HepG2 (cell line): Measurements from ENCODE around the gene AMOTL1. TPM values are rescaled to one million over a fixed set of nuclear protein-coding genes. Genes with fewer than 3 reads are reported as not detected.

Experiments
- ATAC-seq: fragments of 200-7000 bp; cut with Tn5 transposase; 3 replicates; pipeline ENCODE4 v1.9.1; 2020; ENCODE audit warnings: mild to moderate bottlenecking, moderate library complexity
- BruUV-seq: library from RNA; stranded (reverse); fragments of 400-500 nt; replicated peaks from 2 replicates; lab custom pipeline; 2021; lab: Mats Ljungman, UMichigan
- CTCF ChIA-PET: fragments of 300-600 bp; formaldehyde crosslinking; extraction: SDS; loops from one replicate; lab custom pipeline; 2021; ENCODE audit warnings: low total read pairs, inconsistent platforms, low intra/inter-chr PET ratio; lab: Yijun Ruan, JAX
- POLR2A ChIA-PET: fragments of 350-600 bp; sonication (Branson Sonifier 250); formaldehyde crosslinking; loops from one replicate; lab custom pipeline; 2020; ENCODE audit warnings: antibody characterized with exemption, inconsistent platforms; lab: Yijun Ruan, JAX
- DNase-seq: peaks from one replicate; pipeline ENCODE4 v3.0.0-alpha.2; 2015; ENCODE audit warnings: low spot score
- FAIRE-seq: peaks from 3 replicates; lab custom pipeline; 2011; peaks lifted over from hg19 to GRCh38; lab: Jason Lieb, UNC
- H2AFZ ChIP-seq: one replicate; pipeline ENCODE4 v1.6.1; 2011; ENCODE audit warnings: low read length, inconsistent platforms
- H3K27ac ChIP-seq: fragments of 300-600 bp; 3 replicates; pipeline ENCODE4 v1.8.0; 2011; ENCODE audit warnings: mixed run types, mild to moderate bottlenecking, mixed read lengths, low read length, inconsistent platforms; ENCODE audit not compliant: insufficient read depth; ENCODE audit errors: extremely low read length
- H3K27me3 ChIP-seq, 2 experiments: fragments of 200-600 bp in 1 of 2; 2 replicates in 1 of 2; 3 replicates in 1 of 2; pipeline versions ENCODE4 v1.6.0 to v1.8.0; 2011; ENCODE audit warnings: low read length in 2 of 2, mild to moderate bottlenecking in 2 of 2, moderate library complexity in 2 of 2, inconsistent platforms in 1 of 2; ENCODE audit not compliant: insufficient read depth in 2 of 2, control insufficient read depth in 1 of 2
- H3K36me3 ChIP-seq, 2 experiments: fragments of 200-600 bp in 1 of 2; replicated peaks in 1 of 2; 2 replicates in 1 of 2; 3 replicates in 1 of 2; pipeline versions ENCODE4 v1.5.1 to v1.8.0; 2011; ENCODE audit warnings: low read length in 2 of 2, inconsistent platforms in 1 of 2; ENCODE audit not compliant: insufficient read depth in 2 of 2, control insufficient read depth in 1 of 2
- H3K4me1 ChIP-seq: 2 replicates; pipeline ENCODE4 v1.5.1; 2012; ENCODE audit warnings: low read length, inconsistent platforms; ENCODE audit not compliant: insufficient read depth
- H3K4me2 ChIP-seq: 2 replicates; pipeline ENCODE4 v1.6.0; 2011; ENCODE audit warnings: low read depth, low read length, inconsistent platforms
- H3K4me3 ChIP-seq, 3 experiments: fragments of 200-600 bp in 1 of 3; sonication (generic), shearing (Covaris generic) in 1 of 3; replicated peaks in 1 of 3; 2 replicates each; pipeline ENCODE4 v1.5.1; 2011 to 2016; ENCODE audit warnings: low read length in 3 of 3, inconsistent platforms in 2 of 3, low read depth in 2 of 3, mild to moderate bottlenecking in 2 of 3, control low read depth in 1 of 3, mixed read lengths in 1 of 3; ENCODE audit not compliant: insufficient read depth in 1 of 3
- H3K79me2 ChIP-seq: one replicate; pipeline ENCODE4 v1.6.1; 2011; ENCODE audit warnings: low read length, inconsistent platforms; ENCODE audit not compliant: insufficient read depth
- H3K9ac ChIP-seq: 2 replicates; pipeline ENCODE4 v1.6.0; 2011; ENCODE audit warnings: mild to moderate bottlenecking, low read depth, low read length, inconsistent platforms; ENCODE audit not compliant: insufficient read depth
- H3K9me3 ChIP-seq: 2 replicates; pipeline ENCODE4 v1.5.1; 2012; ENCODE audit warnings: mild to moderate bottlenecking, low read length
- H4K20me1 ChIP-seq: 2 replicates; pipeline ENCODE4 v1.6.0; 2011; ENCODE audit warnings: inconsistent platforms, mild to moderate bottlenecking, low read length, moderate library complexity; ENCODE audit not compliant: insufficient read depth
- EP300 ChIP-seq, 3 experiments: sonication (generic) in 1 of 3; formaldehyde crosslinking in 1 of 3; IDR thresholded peaks; 2 replicates each; pipeline versions ENCODE4 v1.5.1 to v1.6.1; 2011 to 2020; ENCODE audit warnings: low read depth in 2 of 3, low read length in 2 of 3, borderline replicate concordance in 1 of 3, improper control_type of control experiment in 1 of 3, mild to moderate bottlenecking in 1 of 3, missing genetic modification reagents in 1 of 3, moderate library complexity in 1 of 3
- ISX ChIP-seq: sonication (generic); formaldehyde crosslinking; conservative IDR thresholded peaks from 2 replicates; pipeline ENCODE4 v1.5.0; 2020; ENCODE audit warnings: missing genetic modification reagents
- MBD4 ChIP-seq: IDR thresholded peaks from 2 replicates; pipeline ENCODE4 v1.6.1; 2012; ENCODE audit warnings: low read length, inconsistent platforms, borderline replicate concordance
- POGZ ChIP-seq: sonication (generic); formaldehyde crosslinking; IDR thresholded peaks from 2 replicates; pipeline ENCODE4 v1.4.0; 2020; ENCODE audit warnings: mild to moderate bottlenecking, missing genetic modification reagents
- SETDB1 ChIP-seq: sonication (generic); formaldehyde crosslinking; IDR thresholded peaks from 2 replicates; pipeline ENCODE4 v1.5.1; 2020; ENCODE audit warnings: missing genetic modification reagents, mild to moderate bottlenecking, borderline replicate concordance
- SP2 ChIP-seq: sonication (generic); formaldehyde crosslinking; IDR thresholded peaks from 2 replicates; pipeline ENCODE4 v1.5.1; 2020; ENCODE audit warnings: mild to moderate bottlenecking, missing genetic modification reagents
- ZNF343 ChIP-seq: sonication (generic); formaldehyde crosslinking; IDR thresholded peaks from 2 replicates; pipeline ENCODE4 v1.4.0; 2020; ENCODE audit warnings: mild to moderate bottlenecking, missing genetic modification reagents
- ZNF800 ChIP-seq: sonication (generic); formaldehyde crosslinking; IDR thresholded peaks from 2 replicates; pipeline ENCODE4 v1.4.0; 2020; ENCODE audit warnings: missing genetic modification reagents
- ZNF83 ChIP-seq: sonication (generic); formaldehyde crosslinking; IDR thresholded peaks from 2 replicates; pipeline ENCODE4 v1.4.0; 2020; ENCODE audit warnings: missing genetic modification reagents, mild to moderate bottlenecking, borderline replicate concordance
- WGBS: methylation state at CpG from one replicate; pipeline ENCODE4 v1.1.6; 2017; ENCODE audit warnings: low lambda C conversion rate; 5-methylcytosine and 5-hydroxymethylcytosine counted together
- in situ Hi-C: cut with HindIII; loops from 2 replicates; pipeline ENCODE4 v1.10.0; 2017; ENCODE audit warnings: low pct_unique_long_range_greater_than_20kb; ENCODE audit not compliant: extremely low pct_ligation_motif_present
- intact Hi-C: fragments of 100-400 bp; cut with micrococcal nuclease; formaldehyde crosslinking; loops from one replicate; pipeline ENCODE4 v1.10.0; 2022; ENCODE audit not compliant: unreplicated experiment
- polyA plus RNA-seq, 8 experiments: library from polyadenylated mRNA; depleted of rRNA in 3 of 8; stranded (reverse) in 7 of 8; unstranded in 1 of 8; fragments of >200 nt; fragmentation: Illumina TruSeq in 4 of 8; extraction: Trizol in 4 of 8; gene quantifications; 2 replicates each; pipeline versions ENCODE4 v1.2.1 to v1.2.3, GENCODE V29; 2011 to 2016; ENCODE audit warnings: low read depth in 4 of 8, missing spikeins in 1 of 8, mixed read lengths in 1 of 8; ENCODE audit not compliant: insufficient read depth in 1 of 8
- total RNA-seq, 5 experiments: library from RNA; depleted of rRNA; stranded (reverse); fragments of >200 nt; fragmentation: Illumina TruSeq; extraction: Trizol; gene quantifications; 2 replicates each; pipeline ENCODE4 v1.2.3, GENCODE V29; 2016; ENCODE audit warnings: low read depth in 1 of 5

Gene AMOTL1
- total and polyA plus RNA-seq, 2 of the 13 experiments (the other 11 are each of a cell fraction or from before 2014, with no cell fraction given): 0.01 to 0.20 TPM

- intact Hi-C loops (no loop called here), in situ Hi-C loops (no loop called here)
- ChIA-PET POLR2A (no interaction called here), CTCF (no interaction called here)
- no peaks in the 10 kb centered on the region for H3K79me2 ChIP-seq
- no peaks in the 10 kb centered on the region for H3K9me3 ChIP-seq
- H3K27ac ChIP-seq: no peak overlapping the region
- no peak for TF ChIP-seq SP2
- TF ChIP-seq ZNF800 (CRISPR knock-in tag): no peak
- TF ChIP-seq EP300 (IDR thresholded peaks at IDR 0.05; ENCODE audit: low read depth in 2 of 2, low read length in 2 of 2): no peak
- TF ChIP-seq EP300 (CRISPR knock-in tag; IDR thresholded peaks at IDR 0.05; ENCODE audit: borderline replicate concordance): no peak
- no peak for TF ChIP-seq ISX (CRISPR knock-in tag)
- no peak for TF ChIP-seq MBD4
- no peak for TF ChIP-seq POGZ
- no peak for TF ChIP-seq ZNF343
- no peak for TF ChIP-seq ZNF83 (CRISPR knock-in tag)
- TF ChIP-seq SETDB1 (CRISPR knock-in tag): no peak
- H3K4me1 ChIP-seq: 0 out of 2 replicates have a peak, but pooled peaks cover 5% of the 10 kb centered on the region
- peaks cover 2 to 37% of the 10 kb centered on the region in 2 experiments for H3K27me3 ChIP-seq
- WGBS: 4% methylated on average over 2 of the region's 2 CpGs
- BruUV-seq: no TSS peak
- no peak overlapping the region for H2AFZ ChIP-seq
- H3K36me3 ChIP-seq: no peaks in the 10 kb centered on the region
- no peak overlapping the region for H3K9ac ChIP-seq
- H3K4me2 ChIP-seq: no peak overlapping the region
- H3K4me3 ChIP-seq: no peak overlapping the region
- ATAC-seq: no peak
- no peaks in the 10 kb centered on the region for H4K20me1 ChIP-seq
- FAIRE-seq: no peak
- DNase-seq: no peak
These were observed 3.2 kb downstream of the AMOTL1 start for GRCh38 chr11:94771390-94771789.
